ENCODE results near the gene PAX6.

PAX6 gene

GRCh38 chr11:31822175-31822926, 11.2 kb upstream of the PAX6 start:
- no peak for DNase-seq

GRCh38 chr11:31821766-31822165, 10.6 kb upstream of the PAX6 start:
- no peak for DNase-seq

DNA sequence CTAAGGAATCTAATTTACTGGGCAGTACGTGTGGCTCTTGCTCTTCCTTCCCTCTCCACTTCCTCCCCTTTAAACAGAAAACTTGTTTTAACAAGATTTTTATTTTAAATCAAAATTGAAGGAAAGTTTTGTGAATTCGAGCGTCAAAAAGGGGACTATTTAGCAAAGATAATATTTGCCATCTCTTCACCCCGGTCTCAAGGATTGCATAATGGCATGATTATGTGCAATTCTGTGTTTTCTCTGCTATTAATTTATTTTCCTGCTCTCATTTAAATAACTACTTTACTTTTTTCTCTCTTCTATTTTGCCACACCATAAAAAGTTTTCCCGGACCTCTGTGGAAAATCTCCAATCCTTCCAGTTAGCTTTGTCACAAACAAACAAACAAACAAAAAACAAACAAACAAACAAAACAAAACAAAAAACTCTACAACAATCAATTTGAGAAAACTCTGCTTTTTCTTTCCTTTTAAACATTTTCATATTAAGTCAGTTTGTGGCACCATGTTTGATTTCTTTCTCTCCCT, 10.2 kb upstream of the PAX6 start:
- DNase-seq, result no peak

- DNase-seq, result no peak
Measured at GRCh38 chr11:31820438-31820818, 9.3 kb upstream of the PAX6 start.

DNA sequence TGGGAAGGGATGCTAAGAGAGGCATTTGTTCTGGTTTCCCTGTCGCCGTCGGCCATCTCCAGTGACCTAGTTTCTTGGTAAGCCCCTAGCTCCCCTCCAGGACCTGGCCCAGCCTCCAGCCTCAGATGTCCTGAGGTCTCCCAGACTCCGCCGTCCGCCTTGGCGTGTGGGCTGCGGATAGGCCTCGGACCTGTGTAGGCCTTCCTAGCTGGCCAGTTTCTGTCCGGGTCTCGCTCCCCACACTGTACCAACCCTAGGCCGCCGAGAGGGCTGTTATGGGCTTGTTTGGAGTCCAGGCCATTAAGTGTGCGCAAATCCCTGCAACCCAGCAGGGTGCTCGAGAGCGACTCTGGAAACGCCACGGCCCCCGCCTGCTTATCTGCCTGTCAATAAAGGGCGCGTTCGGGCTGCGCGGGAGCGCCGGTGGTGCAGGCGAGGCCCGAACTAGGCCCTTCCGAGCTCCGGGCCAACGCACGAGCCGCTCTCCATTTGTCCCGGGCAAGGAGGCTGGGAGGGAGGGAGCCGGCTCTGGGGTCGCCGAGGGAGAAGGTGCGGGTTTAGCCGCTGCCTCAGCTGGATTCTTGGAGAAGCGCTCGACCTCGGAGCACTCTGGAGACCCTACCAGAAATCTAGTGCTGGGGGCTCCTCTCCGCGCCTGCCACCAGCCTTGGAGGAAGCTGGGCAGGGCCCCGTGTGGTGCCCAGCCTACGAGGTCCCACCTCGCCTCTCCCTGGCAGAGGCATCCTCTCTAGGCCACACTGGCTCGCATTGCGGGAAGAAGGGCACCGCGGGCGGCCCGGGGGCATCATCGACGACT, 8.7 kb upstream of the PAX6 start:
- no peak for DNase-seq

GRCh38 chr11:31818874-31819331, 7.8 kb upstream of the PAX6 start:
- DNase-seq, result no peak

DNA sequence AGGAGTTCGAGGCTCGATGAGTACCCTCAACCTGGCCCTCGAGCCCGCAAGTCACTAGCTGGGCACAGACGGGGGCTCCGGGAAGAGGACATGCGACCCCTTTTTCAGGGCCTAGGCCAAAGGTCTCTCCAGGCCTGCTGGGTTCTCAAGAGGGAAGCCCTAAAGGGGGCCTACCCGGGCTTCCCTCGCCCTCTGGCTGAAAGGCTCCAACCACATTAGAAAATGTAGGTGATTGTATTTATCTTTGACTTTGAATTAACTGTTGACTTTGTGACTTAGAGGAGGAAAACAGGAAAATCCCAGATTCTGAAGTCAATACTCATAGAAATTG, 7.3 kb upstream of the PAX6 start:
- DNase-seq, result no peak

GRCh38 chr11:31817621-31818424, 6.7 kb upstream of the PAX6 start:
- DNase-seq, result no peak

GRCh38 chr11:31817054-31817620, 6.0 kb upstream of the PAX6 start:
- no peak for DNase-seq

- DNase-seq, result no peak
Measured at GRCh38 chr11:31816468-31817053, 5.4 kb upstream of the PAX6 start.

DNA sequence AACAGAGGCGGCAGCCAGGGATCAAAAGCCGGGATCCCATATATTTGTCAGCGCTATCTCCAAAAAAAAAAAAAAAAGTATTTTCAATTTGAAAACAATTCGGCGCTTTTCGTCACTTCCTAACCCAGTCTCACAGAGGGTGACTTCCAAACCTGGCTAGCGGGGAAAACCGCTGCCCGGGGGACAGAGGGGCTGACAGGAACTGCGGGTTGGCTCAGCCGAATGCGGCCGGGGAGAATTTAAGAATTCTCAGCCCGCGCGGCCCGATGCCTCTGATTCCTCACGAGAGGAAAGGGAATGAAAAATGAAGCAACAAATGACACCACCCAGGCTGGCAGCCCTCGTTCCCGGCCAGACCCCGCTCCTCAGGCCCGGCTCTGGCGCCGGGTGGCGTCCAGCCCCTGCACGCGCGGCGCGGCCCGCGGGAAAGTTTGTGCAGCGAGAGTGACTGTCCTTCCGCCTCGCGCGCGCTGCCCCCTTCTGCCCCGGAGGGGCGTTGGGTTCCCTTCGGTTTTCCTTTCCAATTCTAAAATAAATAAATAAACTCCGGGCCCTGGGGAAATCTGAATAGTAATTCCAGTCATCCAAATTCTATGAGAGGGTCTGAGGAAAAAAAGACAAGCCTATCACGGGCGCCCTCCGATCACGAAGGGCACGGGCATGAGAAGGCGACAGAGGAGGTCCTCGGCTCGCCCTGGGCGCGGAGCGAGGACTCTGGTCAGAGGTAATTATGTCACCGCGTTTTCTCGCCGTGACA, 4.8 kb upstream of the PAX6 start:
- DNase-seq, result no peak

- no peak for DNase-seq
Measured at GRCh38 chr11:31814176-31814868, 3.2 kb upstream of the PAX6 start.

DNA sequence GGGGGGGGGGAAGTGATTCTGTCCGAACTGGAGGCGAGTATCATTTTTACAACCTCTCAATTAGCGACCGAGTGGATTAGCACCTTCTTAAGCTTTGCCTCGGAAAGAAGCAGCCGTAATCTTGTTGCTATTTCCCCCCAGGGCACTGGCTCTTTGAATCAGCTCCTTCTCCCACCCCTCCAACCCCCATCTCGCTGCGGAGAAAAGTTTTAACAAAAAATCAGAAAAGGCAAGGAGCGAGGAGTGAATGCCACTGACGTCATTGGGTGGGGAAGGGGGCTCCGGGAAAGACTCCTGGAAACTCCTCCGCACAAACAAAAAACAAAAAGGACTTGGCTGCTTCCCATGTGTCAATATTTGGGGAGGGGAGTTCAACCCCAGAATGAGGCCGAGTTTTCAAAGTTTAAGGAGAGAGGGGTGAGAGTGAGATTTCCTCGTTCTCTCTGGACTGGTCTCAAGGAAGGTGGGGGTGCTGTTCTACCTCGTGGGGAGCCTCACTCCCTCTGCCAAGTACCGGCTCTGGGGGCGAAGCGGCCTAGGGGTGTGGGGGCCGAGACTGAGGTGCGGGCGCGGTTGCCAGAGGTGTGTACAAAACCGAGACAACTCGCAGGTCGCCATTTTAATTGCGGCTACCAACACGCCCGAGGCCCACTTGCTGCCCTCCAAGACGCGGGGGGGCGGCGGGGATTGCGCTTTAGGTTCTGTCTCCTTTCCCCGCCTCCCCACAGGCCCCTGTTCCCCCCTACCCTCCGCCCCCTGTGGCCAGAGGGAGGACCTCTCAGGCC, 2.5 kb upstream of the PAX6 start:
- DNase-seq, result no peak

DNA sequence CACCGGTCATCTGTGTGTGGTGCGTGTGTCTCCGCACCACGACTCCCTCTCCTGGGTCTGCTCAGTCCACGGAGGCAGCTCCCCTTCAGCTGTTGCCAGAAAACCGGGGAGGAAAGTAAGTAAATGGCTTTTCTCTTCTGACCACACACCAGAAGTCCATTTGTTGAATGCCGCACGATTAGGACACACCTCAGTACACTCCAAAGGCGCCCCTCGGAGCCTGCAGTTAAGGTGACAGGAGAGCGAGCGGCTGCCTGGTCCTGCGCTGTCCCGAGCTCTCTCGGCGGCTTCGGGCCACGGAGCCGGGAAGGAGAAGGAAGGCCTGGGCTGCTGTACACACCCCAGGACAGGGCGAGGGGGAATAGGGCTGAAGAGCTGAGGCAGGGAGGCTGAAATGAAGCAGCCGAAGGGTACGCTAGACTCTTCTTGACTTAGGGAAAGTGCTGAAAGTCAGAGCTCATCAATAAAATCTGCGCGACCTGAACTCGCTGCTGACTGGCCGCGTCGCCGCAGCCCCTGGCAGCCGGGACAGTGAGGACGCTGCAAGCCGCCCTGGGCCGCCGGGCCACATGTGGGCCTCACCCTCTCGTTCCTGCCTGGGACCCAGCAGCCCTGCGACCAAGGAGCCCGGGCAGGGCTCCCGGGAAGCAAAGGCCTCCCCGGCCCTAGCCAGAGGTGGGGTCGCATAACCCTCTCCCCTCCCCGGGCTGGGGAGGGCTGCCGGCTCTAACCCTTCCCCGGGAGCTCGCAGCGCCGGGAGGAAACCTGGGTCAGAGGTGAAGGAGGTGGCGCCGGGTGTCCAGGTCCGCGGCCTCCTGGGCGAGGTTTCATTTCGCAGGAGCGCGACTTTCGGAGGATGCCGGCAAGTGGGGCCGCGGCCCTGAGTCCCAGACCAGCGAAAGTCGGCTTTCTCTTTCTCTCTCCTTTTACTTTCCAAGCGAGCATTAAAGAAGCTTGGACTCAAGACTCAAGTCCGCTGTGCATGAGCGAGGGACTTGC, 1.6 kb upstream of the PAX6 start:
- no peak for DNase-seq

GRCh38 chr11:31809857-31810778, 1.0 kb downstream of the PAX6 start:
- no peak for DNase-seq

DNA sequence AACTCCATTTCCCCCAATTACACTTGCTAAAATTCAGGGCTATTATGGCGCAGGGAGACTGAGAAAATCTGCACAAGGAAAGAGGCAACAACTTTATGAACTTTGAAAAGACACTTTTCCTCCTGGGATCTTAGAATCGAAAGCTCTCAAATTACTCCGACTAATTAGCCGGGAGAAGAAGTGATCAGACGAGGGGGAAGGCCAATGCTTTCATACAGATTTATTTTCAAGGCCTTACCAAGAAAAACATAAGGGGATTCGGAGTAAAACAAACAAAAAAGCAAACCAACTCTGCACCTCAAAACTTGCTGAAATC, 1.6 kb downstream of the PAX6 start:
- no peak for DNase-seq

- DNase-seq, result no peak
Measured at GRCh38 chr11:31808721-31809540, 2.2 kb downstream of the PAX6 start.

Measured in GOT3 (cell line).